Kidney epithelial cell (primary cell): Measurements from ENCODE around the gene HHLA2. TPM values are rescaled to one million over a fixed set of nuclear protein-coding genes. Genes with fewer than 3 reads are reported as not detected.

Source experiments
- DNase-seq: peaks from one replicate; pipeline ENCODE4 v3.0.0-alpha.2; 2010; ENCODE audit warnings: low read depth
- H3K27me3 ChIP-seq: 2 replicates; pipeline ENCODE4 v1.6.0; 2011; ENCODE audit warnings: low read length; ENCODE audit not compliant: control insufficient read depth, insufficient read depth
- H3K36me3 ChIP-seq: 2 replicates; pipeline ENCODE4 v1.5.1; 2011; ENCODE audit warnings: low read length; ENCODE audit not compliant: control insufficient read depth, insufficient read depth
- H3K4me3 ChIP-seq: 2 replicates; pipeline ENCODE4 v1.5.1; 2011; ENCODE audit warnings: low read depth, mild to moderate bottlenecking, control low read depth, low read length
- CTCF ChIP-seq: IDR thresholded peaks from 2 replicates; pipeline ENCODE4 v1.5.1; 2011; ENCODE audit warnings: mild to moderate bottlenecking, moderate library complexity, low read length, control low read depth, inconsistent platforms; ENCODE audit not compliant: insufficient read depth, poor library complexity, severe bottlenecking
- total RNA-seq: library from RNA; depleted of rRNA; stranded (reverse); fragments of >200 nt; gene quantifications from 2 replicates; pipeline ENCODE4 v1.2.3, GENCODE V29; 2015

Gene HHLA2
- total RNA-seq, 1 donor from 2014 or later, result 0.79 TPM

GRCh38 chr3:108338901-108339545 is 42.7 kb downstream of the HHLA2 start:
- Histone ChIP-seq H3K27me3 (no peaks in the 10 kb centered on the region), H3K4me3 (no peak overlapping the region), H3K36me3 (no peaks in the 10 kb centered on the region)
- DNase-seq, result no peak
- TF ChIP-seq CTCF, result no peak

- no peak for TF ChIP-seq CTCF
- H3K4me3 ChIP-seq, result no peak overlapping the region
- DNase-seq, result no peak
- H3K27me3 ChIP-seq, result no peaks in the 10 kb centered on the region
- H3K36me3 ChIP-seq, result no peaks in the 10 kb centered on the region
Measured at GRCh38 chr3:108341911-108342310, 45.6 kb downstream of the HHLA2 start.

GRCh38 chr3:108342837-108343486 is 46.6 kb downstream of the HHLA2 start:
- TF ChIP-seq CTCF, result no peak
- H3K36me3 ChIP-seq, result no peaks in the 10 kb centered on the region
- DNase-seq, result peak; percentile 7
- no peak overlapping the region for H3K4me3 ChIP-seq
- no peaks in the 10 kb centered on the region for H3K27me3 ChIP-seq

GRCh38 chr3:108343491-108343890 is 47.1 kb downstream of the HHLA2 start:
- Histone ChIP-seq H3K27me3 (no peaks in the 10 kb centered on the region), H3K4me3 (no peak overlapping the region), H3K36me3 (no peaks in the 10 kb centered on the region)
- no peak for TF ChIP-seq CTCF
- DNase-seq, result no peak

- TF ChIP-seq CTCF, result no peak
- Histone ChIP-seq H3K36me3 (no peaks in the 10 kb centered on the region), H3K27me3 (no peaks in the 10 kb centered on the region), H3K4me3 (no peak overlapping the region)
- DNase-seq, result peak; percentile 26
Measured at GRCh38 chr3:108345492-108346205, 49.3 kb downstream of the HHLA2 start.
